Nephron progenitor cell (in vitro differentiated cells): ENCODE measurements around the gene IFFO2.
A peak's percentile ranks its signal among the peaks of the same experiment; 100 is the strongest.

Experiments used
- DNase-seq: peaks from one replicate; pipeline ENCODE4 v3.0.0; 2021
- H3K27ac Mint-ChIP-seq: 2 replicates; pipeline ENCODE4 v1.8.0; 2021; ENCODE audit warnings: mild to moderate bottlenecking, moderate library complexity, mixed read lengths
- H3K27me3 Mint-ChIP-seq: 2 replicates; pipeline ENCODE4 v1.8.0; 2021; ENCODE audit warnings: mild to moderate bottlenecking, low read depth, mixed read lengths; ENCODE audit not compliant: poor library complexity
- H3K36me3 Mint-ChIP-seq: 2 replicates; pipeline ENCODE4 v1.8.0; 2021; ENCODE audit warnings: low read depth, mixed read lengths
- H3K4me1 Mint-ChIP-seq: 2 replicates; pipeline ENCODE4 v1.8.0; 2021; ENCODE audit warnings: mixed read lengths
- H3K4me3 Mint-ChIP-seq: 2 replicates; pipeline ENCODE4 v1.8.0; 2021; ENCODE audit warnings: mild to moderate bottlenecking, moderate library complexity, mixed read lengths
- H3K9me3 Mint-ChIP-seq: 2 replicates; pipeline ENCODE4 v1.8.0; 2021; ENCODE audit warnings: mild to moderate bottlenecking, moderate library complexity, mixed read lengths
- TF ChIP-seq, protein P1 (sequence below): fragments of 200-600 bp; sonication (generic); IDR thresholded peaks from 2 replicates; pipeline ENCODE4 v1.5.0; 2021; ENCODE audit warnings: antibody characterized with exemption

Gene IFFO2

GRCh38 chr1:18926315-18927081 is 30.0 kb downstream of the IFFO2 start:
- peaks cover 63% of the 10 kb centered on the region for H3K4me1 Mint-ChIP-seq
- no peak overlapping the region for H3K27ac Mint-ChIP-seq
- peaks cover 4% of the 10 kb centered on the region for H3K9me3 Mint-ChIP-seq
- DNase-seq: no peak
- TF ChIP-seq, protein P1, sequence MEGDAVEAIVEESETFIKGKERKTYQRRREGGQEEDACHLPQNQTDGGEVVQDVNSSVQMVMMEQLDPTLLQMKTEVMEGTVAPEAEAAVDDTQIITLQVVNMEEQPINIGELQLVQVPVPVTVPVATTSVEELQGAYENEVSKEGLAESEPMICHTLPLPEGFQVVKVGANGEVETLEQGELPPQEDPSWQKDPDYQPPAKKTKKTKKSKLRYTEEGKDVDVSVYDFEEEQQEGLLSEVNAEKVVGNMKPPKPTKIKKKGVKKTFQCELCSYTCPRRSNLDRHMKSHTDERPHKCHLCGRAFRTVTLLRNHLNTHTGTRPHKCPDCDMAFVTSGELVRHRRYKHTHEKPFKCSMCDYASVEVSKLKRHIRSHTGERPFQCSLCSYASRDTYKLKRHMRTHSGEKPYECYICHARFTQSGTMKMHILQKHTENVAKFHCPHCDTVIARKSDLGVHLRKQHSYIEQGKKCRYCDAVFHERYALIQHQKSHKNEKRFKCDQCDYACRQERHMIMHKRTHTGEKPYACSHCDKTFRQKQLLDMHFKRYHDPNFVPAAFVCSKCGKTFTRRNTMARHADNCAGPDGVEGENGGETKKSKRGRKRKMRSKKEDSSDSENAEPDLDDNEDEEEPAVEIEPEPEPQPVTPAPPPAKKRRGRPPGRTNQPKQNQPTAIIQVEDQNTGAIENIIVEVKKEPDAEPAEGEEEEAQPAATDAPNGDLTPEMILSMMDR: no peak
- H3K27me3 Mint-ChIP-seq: peaks cover 7% of the 10 kb centered on the region
- H3K4me3 Mint-ChIP-seq: no peak overlapping the region
- peaks cover 5% of the 10 kb centered on the region for H3K36me3 Mint-ChIP-seq

- H3K27ac Mint-ChIP-seq: peak overlapping the region; percentile 81
- DNase-seq: no peak
- peaks cover 63% of the 10 kb centered on the region for H3K4me1 Mint-ChIP-seq
- H3K9me3 Mint-ChIP-seq: peaks cover 4% of the 10 kb centered on the region
- TF ChIP-seq, protein P1: no peak
- peaks cover 5% of the 10 kb centered on the region for H3K27me3 Mint-ChIP-seq
- peaks cover 5% of the 10 kb centered on the region for H3K36me3 Mint-ChIP-seq
- H3K4me3 Mint-ChIP-seq: peak overlapping the region; percentile 68
These were observed 31.2 kb downstream of the IFFO2 start for GRCh38 chr1:18925279-18925678.

GRCh38 chr1:18924221-18924691 is 32.2 kb downstream of the IFFO2 start:
- no peak overlapping the region for H3K27ac Mint-ChIP-seq
- peaks cover 3% of the 10 kb centered on the region for H3K27me3 Mint-ChIP-seq
- H3K4me1 Mint-ChIP-seq: peaks cover 74% of the 10 kb centered on the region
- no peak overlapping the region for H3K4me3 Mint-ChIP-seq
- DNase-seq: no peak
- peaks cover 5% of the 10 kb centered on the region for H3K36me3 Mint-ChIP-seq
- peaks cover 4% of the 10 kb centered on the region for H3K9me3 Mint-ChIP-seq
- TF ChIP-seq, protein P1: no peak

GRCh38 chr1:18923756-18924211 is 32.7 kb downstream of the IFFO2 start:
- Mint-ChIP-seq H3K4me3 (no peak overlapping the region), H3K36me3 (peaks cover 5% of the 10 kb centered on the region), H3K27me3 (peaks cover 3% of the 10 kb centered on the region), H3K4me1 (peaks cover 78% of the 10 kb centered on the region), H3K9me3 (peaks cover 4% of the 10 kb centered on the region), H3K27ac (no peak overlapping the region)
- TF ChIP-seq, protein P1: no peak
- DNase-seq: no peak

DNA sequence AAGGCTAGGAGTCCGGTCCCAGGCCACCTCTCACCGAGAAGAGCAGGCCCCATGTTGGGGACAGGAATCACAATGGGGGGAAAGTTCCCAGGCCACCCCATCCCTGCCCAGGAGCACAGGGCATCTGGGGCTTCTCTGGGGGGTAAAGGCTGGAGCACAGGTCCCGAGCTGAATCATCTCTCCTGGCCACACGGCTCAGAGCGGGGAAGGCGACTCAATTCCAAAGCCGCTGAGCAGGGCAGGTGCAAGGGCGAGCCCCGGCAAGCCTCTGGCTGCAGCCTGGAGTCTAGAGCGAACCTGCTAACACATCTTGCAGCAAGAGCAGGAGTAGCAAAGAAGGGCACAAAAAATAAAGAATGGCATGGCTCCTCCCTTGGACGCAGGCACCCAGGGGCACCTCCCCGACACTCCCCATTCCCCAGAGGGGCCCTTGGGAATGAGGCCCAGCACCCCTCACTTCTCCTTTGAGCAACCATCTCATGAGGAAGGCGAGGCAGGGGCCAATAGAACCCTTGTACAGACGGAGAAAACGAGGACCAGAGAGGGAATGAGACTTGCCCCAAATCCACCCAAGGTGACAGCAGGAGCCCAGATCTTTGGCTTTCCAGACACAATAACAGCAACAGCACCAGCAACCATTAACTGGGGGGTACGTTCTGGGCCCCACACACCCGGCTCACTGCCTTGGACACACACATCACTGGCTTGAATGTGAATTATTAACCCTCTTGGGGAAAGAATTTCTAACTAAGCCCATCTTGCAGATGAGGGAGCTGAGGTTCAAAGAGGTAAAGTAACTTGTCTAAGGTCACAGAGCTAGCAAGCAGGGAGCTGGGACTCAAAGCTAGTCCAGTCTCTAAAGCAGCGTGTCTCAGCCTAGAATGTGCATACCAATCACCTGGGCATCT is 33.4 kb downstream of the IFFO2 start:
- TF ChIP-seq, protein P1: no peak
- H3K27me3 Mint-ChIP-seq: peaks cover 3% of the 10 kb centered on the region
- DNase-seq: no peak
- peaks cover 5% of the 10 kb centered on the region for H3K36me3 Mint-ChIP-seq
- peak overlapping the region; percentile 79 for H3K27ac Mint-ChIP-seq
- peak overlapping the region; percentile 49 for H3K4me3 Mint-ChIP-seq
- peaks cover 84% of the 10 kb centered on the region for H3K4me1 Mint-ChIP-seq
- peaks cover 4% of the 10 kb centered on the region for H3K9me3 Mint-ChIP-seq
